Activated CD4-positive, alpha-beta T cell treated with anti-CD3 and anti-CD28 coated beads, Interleukin-2, amount 50 U/mL, for 4 hours (primary cell): ENCODE measurements around the gene FHL1.
A peak's percentile ranks its signal among the peaks of the same experiment; 100 is the strongest.

Experiments
- DNase-seq, 2 experiments: peaks; one replicate each; pipeline ENCODE4 v3.0.0-alpha.2; 2020

The FHL1 gene

DNA sequence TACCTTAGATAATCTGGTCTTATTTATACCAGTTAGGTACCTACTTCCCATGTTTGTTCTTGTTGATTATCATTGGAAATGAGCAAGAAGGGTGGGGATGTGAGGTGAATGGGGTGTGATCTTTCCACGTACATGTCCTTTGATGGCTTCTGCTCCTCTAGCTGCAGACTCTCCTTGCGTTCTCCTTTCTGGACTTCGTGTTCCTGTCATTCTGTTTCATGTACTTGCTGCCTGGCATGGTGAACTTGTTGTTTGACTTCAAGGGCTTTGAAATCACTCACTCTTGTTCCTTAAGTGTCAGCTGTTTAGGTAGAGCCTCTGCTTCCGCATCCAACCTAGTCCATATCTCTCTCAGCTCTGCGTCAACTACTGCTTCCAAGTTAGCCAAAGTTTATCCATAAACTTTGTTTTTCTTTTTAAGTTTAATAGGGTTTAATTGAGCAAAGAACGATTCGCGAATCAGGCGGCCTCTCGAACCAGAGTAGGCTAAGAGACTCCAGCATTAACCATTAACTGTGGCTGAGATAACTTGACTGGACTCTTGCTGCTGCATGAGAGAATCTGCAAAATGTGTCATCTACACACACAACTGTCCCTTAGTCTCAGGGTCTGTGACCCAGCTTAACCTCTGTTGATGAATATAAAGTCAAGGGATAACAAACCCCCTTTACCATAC is 42.8 kb downstream of the FHL1 start:
- no peak for DNase-seq

DNA sequence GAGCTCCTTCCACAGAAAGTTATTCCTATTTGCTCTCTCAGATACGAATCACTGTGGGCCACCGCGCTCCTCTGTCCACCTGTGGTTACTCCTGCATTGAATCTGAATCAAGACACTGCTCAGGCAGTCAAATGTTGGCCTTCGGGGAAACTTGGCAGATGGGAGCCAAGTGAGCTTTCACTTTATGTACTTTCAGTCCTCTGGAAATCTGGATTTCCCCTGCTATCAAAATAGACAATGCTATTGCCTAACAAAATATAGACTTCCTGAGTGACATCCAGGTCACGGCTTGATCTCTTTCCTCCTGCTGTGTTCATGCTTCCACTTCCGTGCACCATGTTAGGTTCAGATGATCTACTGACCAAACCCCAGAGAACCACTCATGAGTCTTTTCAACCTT is 43.8 kb downstream of the FHL1 start:
- DNase-seq, result no peak

DNA sequence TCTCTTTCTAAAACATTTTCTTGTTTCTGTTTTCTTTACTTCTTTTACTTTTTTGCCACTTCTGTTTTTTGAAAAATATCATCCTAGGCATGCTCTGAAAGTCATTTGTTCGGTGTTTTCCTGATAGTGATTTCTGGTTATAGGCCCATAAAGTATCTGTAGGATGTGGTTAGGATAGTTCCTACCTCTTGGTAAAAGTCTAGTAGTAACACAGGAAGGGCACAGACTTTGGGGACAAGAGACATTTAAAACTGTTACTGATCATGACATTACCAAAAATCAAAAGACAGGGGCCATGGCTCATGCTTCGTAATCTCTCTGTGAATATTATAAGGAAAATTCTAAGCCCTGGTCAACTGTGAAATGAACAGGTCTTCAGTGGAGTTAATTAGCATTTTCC is 44.8 kb downstream of the FHL1 start:
- no peak for DNase-seq

GRCh38 chrX:136192839-136193414 is 45.6 kb downstream of the FHL1 start:
- DNase-seq, result no peak

GRCh38 chrX:136193771-136194170 is 46.4 kb downstream of the FHL1 start:
- DNase-seq, result no peak

GRCh38 chrX:136194536-136194935 is 47.2 kb downstream of the FHL1 start:
- DNase-seq, result no peak

- DNase-seq, result no peak
These were observed 47.9 kb downstream of the FHL1 start for GRCh38 chrX:136195247-136195646.

- DNase-seq, result no peak
These were observed 49.4 kb downstream of the FHL1 start for GRCh38 chrX:136196691-136197155.

GRCh38 chrX:136198010-136198409 is 50.7 kb downstream of the FHL1 start:
- no peak for DNase-seq

DNA sequence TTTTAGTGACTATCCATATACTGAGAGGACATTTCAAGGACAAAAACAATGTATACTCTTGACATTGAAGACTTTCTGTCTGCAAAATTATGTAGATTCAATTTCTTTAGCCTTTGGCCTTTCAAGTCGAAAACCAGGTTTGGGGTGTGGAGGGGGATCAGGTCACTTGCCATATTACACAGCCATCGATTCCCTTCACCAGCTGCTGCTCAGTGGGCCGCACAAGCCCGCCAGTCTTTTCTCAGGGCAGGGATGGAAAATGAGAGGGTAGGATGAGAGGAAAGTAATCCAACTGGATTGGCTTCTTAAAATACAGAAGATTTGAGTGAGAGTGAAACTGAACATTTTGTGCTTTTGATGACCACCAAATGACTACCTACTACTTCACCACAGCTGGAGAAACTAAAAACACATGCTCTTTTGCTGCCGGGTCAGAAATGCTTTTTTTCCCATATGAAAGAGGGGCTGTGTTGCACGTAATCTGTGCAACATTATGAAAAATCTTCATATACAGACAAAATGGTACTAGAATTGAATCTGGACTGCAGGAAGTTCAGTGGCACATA is 51.4 kb downstream of the FHL1 start:
- no peak for DNase-seq

- no peak for DNase-seq
These were observed 52.0 kb downstream of the FHL1 start for GRCh38 chrX:136199365-136199764.

DNA sequence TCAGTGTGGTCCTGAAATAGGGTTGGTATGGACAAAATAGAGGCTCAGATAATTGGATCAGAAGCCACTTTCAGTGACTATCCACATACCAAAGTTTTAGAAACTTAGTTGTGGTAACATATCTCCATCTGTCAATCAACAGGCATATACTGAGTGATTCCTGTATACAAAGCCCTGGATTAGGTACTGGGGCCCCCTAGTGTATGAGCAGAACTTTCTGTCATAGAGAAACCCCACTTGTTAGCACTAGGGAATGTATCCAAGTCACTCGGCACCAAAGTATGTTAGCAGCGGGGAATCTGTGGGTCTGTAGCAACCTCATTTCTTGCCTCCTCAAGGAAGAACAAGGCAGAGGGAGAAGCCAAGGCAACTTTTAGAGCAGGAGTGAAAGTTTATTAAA is 53.1 kb downstream of the FHL1 start:
- no peak for DNase-seq

DNA sequence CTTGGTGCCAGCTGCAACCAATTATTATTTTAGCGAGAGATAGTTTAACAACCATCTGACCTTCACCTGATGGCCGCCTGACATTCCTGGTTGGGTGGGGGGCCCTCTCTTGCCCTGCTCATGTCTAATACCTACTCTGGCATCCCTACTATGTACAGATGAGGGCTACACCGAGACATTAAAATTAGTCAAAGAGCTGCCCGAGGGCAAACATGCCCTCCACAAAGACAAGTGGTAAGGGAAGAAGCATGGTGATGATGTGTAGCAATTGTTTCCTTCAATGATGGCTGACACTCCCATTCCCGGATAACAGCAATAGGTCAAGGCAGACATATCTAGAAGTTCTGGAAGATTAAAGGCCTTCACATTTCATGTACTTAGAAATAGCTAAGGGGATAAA is 54.3 kb downstream of the FHL1 start:
- DNase-seq, result no peak

DNA sequence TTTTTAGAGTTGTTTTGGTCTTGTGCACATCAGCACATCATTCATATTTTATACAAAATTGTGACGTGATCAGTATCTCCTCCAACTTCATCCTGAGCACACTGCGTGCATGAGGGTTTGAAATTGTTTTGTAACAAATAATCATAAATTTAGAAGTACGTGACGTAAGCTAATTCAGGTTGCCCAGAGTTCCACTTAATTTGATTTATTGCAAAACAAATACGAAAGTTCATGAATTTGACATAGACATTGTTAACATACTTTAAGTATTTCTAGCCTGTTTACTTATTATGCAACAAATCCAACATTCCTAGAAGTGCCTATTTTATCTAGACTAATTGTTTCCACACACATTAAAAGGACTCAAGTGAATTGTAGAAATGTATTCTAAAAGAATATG is 55.6 kb downstream of the FHL1 start:
- no peak for DNase-seq

DNA sequence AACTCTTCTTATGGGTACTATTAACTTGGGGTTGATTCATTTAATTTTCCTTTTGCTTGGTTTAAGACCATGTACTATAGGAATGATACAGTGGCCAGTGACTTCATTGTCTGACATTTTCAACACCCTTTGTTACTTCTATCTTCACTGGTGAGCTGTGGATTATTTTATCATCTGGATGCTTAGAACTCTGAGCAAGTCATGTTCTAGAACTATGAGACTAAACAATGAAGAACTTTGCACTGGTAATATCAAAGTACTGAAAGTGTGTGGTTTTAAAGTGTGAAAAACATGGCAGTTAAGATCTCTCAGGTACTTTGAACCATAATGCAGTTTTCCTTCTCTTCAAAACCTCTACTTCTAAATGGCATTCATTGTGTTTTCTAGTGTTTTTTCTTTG is 56.1 kb downstream of the FHL1 start:
- no peak for DNase-seq

GRCh38 chrX:136203951-136204350 is 56.6 kb downstream of the FHL1 start:
- no peak for DNase-seq

GRCh38 chrX:136204571-136204970 is 57.2 kb downstream of the FHL1 start:
- no peak for DNase-seq

DNA sequence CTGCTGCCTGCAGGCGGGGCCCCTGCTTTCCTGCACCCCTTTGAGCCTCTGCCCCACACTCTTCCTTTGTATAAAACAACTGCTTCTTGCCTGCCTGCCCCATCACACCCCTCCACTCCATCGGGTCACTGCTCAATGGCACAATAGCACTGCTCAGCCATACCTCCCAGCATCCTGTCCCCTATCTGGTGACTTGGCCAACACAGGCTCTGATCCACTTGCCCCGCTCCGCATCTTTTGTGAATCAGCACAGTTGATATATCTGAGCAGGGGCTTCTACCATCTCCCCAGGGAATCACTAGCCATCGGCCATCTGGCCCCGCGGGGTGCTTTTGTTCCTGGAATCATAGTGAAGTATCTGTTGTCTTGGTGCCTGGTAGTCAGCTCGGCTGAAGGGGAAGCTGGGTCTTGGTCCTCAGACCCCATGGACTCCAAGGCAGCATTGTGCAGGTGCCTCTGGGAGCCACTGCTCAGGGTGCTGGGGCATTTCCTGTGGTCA is 58.6 kb downstream of the FHL1 start:
- DNase-seq, result no peak

- DNase-seq, result no peak
These were observed 59.6 kb downstream of the FHL1 start for GRCh38 chrX:136206916-136207315.

- DNase-seq, result no peak
These were observed 60.2 kb downstream of the FHL1 start for GRCh38 chrX:136207546-136207945.

- peak; percentile 21 to 26 for DNase-seq
These were observed 61.8 kb downstream of the FHL1 start for GRCh38 chrX:136209016-136209738.

- no peak for DNase-seq
These were observed 62.4 kb downstream of the FHL1 start for GRCh38 chrX:136209751-136210150.

DNA sequence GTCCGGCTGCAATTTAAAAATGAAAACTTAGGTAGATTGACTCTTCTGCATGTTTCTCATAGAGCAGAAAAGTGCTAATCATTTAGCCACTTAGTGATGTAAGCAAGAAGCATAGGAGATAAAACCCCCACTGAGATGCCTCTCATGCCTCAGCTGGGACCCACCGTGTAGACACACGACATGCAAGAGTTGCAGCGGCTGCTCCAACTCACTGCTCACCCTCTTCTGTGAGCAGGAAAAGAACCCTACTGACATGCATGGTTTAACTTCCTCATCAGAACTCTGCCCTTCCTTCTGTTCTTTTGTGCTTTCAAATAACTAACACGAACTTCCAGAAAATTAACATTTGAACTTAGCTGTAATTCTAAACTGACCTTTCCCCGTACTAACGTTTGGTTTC is 62.9 kb downstream of the FHL1 start:
- no peak for DNase-seq

GRCh38 chrX:136210806-136211205 is 63.5 kb downstream of the FHL1 start:
- DNase-seq, result no peak
